Glomerular visceral epithelial cell (primary cell): Measurements from ENCODE around the gene MORC3.

Experiments used
- DNase-seq: peaks from one replicate; pipeline ENCODE4 v3.0.0-alpha.2; 2016; ENCODE audit errors: extremely low spot score

The MORC3 gene

DNA sequence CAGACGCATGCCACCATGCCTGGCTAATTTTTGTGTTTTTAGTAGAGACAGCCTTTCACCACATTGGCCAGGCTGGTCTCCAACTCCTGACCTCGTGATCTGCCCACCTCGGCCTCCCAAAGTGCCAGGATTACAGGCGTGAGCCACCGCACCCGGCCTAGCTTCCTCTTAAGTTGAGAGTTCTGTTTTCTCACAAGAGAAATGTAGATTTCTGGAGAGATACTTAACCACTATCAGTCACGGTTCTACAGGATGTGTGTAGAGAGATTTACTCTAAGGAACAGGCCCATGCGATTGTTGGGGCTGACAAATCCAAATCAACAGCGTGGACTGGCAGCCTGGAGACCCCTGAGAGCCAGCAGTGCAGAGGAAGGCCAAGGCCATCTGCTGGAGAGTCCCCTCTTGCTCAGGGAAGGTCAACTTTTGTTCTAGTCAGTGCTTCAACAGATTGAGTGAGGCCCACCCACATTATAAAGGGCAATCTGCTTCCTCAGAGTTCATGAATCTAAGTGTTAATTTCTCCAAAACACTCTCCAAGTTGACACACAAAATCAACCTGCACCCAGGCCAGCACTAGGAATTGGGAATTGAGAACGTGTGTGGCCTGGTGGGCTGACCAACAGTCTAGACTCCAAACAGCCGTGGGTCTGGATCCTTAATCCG is 103.9 kb downstream of the MORC3 start:
- no peak for DNase-seq

DNA sequence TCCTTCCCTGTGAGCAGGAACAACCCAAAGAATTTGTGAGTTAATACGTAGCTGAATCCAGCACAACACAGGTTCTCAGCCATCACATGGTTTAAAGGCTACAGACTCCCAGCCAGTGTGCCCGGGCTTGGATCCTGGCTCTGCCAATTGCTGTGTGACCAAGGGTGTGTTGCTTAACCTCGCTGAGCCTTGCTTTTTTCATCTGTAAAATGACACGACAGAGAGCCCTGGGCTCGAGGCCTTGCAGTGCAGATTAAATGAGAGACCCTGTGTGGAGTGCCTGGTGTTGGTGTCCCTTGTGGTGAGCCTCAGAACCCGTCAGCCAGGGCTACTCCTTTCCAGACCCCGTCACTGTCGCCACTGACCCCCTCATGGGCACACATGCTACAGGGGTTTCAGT is 104.6 kb downstream of the MORC3 start:
- DNase-seq: no peak

DNA sequence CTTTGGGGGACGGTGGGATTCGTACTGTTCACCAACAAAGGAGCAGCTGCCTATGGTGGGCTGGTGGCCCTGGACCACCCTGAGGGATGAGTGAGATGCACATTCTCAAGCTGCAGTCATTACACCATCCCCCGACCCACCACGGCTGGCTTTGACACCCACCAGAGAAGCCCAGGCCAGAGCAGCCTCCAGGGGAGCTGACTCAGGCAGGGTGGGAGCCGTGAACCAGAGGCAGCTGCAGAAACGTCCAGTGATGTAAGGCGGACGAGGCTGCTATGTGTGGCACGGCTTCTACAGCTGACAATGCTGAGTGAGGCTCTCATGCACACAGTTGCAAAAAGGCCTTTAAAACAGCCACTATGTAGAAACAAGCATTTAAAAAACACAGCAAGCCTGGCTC is 105.3 kb downstream of the MORC3 start:
- no peak for DNase-seq
